ENCODE results near the gene GOLGA8J.

Gene GOLGA8J

DNA sequence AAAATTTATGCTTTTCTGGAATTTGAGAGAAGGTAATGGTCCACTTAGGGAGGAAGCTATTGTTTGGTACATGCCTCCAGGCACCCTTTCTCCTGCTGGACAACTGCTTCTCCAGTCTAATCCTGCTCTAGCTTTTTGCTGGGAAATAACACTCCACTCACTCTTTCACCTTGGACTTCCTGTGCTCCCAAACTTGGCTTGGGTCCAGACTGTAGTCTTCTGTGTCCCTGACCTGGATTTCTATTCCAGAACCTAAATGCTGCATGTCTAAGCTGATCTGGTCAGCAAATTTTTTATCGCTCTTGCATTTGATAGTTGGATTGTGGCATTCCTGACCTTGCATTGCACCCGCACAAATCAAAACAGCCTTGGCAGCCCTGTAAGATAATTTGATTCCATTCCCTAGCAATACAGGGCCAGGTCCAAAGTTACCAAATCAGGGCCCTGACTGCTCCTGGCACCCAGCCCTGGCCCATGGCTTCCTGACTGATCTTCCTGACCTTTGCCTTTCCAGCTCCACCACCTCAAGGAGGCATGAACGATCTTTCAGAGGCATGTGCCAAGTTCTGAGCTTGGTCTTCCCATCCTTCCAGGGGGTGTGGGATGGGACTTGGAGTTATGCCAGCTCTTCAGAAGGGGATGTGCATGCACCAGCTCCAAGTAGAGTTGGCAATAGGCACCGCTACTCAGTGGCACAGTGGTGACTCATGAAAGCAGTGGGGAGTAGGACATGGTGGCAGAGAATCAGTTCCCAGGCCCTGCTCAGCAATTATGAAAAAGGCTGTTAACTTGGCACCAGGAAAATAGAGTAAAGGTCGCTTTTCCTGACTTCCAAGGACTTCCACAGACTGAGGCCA is 43.9 kb upstream of the GOLGA8J start:
- no peaks in the 10 kb centered on the region for H3K36me3 ChIP-seq (ENCODE audit: control insufficient read depth in 2 of 2, insufficient read depth in 1 of 2, low read length in 2 of 2)
- ChIA-PET CTCF (no interaction called here), POLR2A (no interaction called here)
- no peak overlapping the region for H3K27ac ChIP-seq (ENCODE audit: extremely low read depth, low read depth, low read length)
- no peaks in the 10 kb centered on the region for H3K4me1 ChIP-seq (ENCODE audit: control insufficient read depth, insufficient read depth, low read length)
- H3K9me3 ChIP-seq (ENCODE audit: control insufficient read depth, insufficient read depth, low read depth, low read length) = no peaks in the 10 kb centered on the region
- no peak overlapping the region for H3K4me3 ChIP-seq (ENCODE audit: low read depth, low read length)
- TF ChIP-seq, protein P1, sequence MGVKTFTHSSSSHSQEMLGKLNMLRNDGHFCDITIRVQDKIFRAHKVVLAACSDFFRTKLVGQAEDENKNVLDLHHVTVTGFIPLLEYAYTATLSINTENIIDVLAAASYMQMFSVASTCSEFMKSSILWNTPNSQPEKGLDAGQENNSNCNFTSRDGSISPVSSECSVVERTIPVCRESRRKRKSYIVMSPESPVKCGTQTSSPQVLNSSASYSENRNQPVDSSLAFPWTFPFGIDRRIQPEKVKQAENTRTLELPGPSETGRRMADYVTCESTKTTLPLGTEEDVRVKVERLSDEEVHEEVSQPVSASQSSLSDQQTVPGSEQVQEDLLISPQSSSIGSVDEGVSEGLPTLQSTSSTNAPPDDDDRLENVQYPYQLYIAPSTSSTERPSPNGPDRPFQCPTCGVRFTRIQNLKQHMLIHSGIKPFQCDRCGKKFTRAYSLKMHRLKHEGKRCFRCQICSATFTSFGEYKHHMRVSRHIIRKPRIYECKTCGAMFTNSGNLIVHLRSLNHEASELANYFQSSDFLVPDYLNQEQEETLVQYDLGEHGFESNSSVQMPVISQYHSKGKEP (tag by site-specific recombination; IDR thresholded peaks at IDR 0.05) = no peak
- TF ChIP-seq ZIC2 (tag by site-specific recombination; IDR thresholded peaks at IDR 0.05) = peak; percentile 15; the same call in 1 of the 2 replicates
- TF ChIP-seq, protein P2, sequence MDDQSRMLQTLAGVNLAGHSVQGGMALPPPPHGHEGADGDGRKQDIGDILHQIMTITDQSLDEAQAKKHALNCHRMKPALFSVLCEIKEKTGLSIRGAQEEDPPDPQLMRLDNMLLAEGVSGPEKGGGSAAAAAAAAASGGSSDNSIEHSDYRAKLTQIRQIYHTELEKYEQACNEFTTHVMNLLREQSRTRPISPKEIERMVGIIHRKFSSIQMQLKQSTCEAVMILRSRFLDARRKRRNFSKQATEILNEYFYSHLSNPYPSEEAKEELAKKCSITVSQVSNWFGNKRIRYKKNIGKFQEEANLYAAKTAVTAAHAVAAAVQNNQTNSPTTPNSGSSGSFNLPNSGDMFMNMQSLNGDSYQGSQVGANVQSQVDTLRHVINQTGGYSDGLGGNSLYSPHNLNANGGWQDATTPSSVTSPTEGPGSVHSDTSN (CRISPR knock-in tag; IDR thresholded peaks at IDR 0.05) = no peak
- TF ChIP-seq, protein P3, sequence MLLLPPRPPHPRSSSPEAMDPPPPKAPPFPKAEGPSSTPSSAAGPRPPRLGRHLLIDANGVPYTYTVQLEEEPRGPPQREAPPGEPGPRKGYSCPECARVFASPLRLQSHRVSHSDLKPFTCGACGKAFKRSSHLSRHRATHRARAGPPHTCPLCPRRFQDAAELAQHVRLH (tag by site-specific recombination; IDR thresholded peaks at IDR 0.05) = no peak
- no peak for TF ChIP-seq ZNF664 (tag by site-specific recombination; IDR thresholded peaks at IDR 0.05)

DNA sequence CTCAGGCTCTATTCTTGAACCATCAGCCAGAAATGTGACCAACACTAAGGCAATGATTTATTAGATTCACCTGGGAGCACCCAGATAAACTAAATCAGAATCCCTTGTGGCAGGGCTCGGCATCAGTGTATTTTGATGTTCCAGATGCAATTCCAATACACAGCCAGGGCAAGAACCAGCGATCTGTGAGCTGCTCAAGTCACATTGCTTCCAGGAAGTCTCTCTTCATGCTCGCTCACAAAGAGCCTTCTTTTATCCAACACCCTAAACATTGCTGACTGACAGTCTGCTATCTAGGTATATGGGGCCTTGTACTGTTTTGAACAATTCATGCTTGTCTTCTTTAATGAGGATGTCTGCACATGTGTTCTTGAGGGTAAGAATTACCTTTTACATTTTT is 40.9 kb upstream of the GOLGA8J start:
- no peaks in the 10 kb centered on the region for H3K4me1 ChIP-seq (ENCODE audit: control insufficient read depth, insufficient read depth, low read length)
- H3K27ac ChIP-seq (ENCODE audit: extremely low read depth, low read depth, low read length) = no peak overlapping the region
- H3K36me3 ChIP-seq (ENCODE audit: control insufficient read depth in 2 of 2, insufficient read depth in 1 of 2, low read length in 2 of 2) = no peaks in the 10 kb centered on the region
- H3K9me3 ChIP-seq (ENCODE audit: control insufficient read depth, insufficient read depth, low read depth, low read length) = no peaks in the 10 kb centered on the region
- ChIA-PET CTCF (no interaction called here), POLR2A (interaction anchor here (0.6 to 0.7 kb wide), 2 partner anchors 299 to 376 kb away, joined by 3 to 4 read pairs; no protein-coding TSS in a partner anchor)
- TF ChIP-seq ZNF114 (tag by site-specific recombination; IDR thresholded peaks at IDR 0.05) (no peak), ZNF394 (tag by site-specific recombination; IDR thresholded peaks at IDR 0.05; ENCODE audit: borderline replicate concordance) (no peak), ZBTB48 (tag by site-specific recombination; IDR thresholded peaks at IDR 0.05) (no peak)
- TF ChIP-seq, protein P4, sequence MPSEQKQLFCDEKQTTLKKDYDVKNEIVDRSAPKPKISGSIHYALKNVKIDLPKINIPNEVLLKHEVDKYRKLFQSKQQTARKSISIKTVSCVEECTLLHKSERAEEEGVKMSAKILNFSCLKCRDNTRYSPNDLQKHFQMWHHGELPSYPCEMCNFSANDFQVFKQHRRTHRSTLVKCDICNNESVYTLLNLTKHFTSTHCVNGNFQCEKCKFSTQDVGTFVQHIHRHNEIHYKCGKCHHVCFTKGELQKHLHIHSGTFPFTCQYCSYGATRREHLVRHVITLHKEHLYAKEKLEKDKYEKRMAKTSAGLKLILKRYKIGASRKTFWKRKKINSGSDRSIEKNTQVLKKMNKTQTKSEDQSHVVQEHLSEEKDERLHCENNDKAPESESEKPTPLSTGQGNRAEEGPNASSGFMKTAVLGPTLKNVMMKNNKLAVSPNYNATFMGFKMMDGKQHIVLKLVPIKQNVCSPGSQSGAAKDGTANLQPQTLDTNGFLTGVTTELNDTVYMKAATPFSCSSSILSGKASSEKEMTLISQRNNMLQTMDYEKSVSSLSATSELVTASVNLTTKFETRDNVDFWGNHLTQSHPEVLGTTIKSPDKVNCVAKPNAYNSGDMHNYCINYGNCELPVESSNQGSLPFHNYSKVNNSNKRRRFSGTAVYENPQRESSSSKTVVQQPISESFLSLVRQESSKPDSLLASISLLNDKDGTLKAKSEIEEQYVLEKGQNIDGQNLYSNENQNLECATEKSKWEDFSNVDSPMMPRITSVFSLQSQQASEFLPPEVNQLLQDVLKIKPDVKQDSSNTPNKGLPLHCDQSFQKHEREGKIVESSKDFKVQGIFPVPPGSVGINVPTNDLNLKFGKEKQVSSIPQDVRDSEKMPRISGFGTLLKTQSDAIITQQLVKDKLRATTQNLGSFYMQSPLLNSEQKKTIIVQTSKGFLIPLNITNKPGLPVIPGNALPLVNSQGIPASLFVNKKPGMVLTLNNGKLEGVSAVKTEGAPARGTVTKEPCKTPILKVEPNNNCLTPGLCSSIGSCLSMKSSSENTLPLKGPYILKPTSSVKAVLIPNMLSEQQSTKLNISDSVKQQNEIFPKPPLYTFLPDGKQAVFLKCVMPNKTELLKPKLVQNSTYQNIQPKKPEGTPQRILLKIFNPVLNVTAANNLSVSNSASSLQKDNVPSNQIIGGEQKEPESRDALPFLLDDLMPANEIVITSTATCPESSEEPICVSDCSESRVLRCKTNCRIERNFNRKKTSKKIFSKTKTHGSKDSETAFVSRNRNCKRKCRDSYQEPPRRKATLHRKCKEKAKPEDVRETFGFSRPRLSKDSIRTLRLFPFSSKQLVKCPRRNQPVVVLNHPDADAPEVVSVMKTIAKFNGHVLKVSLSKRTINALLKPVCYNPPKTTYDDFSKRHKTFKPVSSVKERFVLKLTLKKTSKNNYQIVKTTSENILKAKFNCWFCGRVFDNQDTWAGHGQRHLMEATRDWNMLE (tag by site-specific recombination; conservative IDR thresholded peaks at IDR 0.05; ENCODE audit: low read depth) = no peak
- H3K4me3 ChIP-seq (ENCODE audit: low read depth, low read length) = no peak overlapping the region

DNA sequence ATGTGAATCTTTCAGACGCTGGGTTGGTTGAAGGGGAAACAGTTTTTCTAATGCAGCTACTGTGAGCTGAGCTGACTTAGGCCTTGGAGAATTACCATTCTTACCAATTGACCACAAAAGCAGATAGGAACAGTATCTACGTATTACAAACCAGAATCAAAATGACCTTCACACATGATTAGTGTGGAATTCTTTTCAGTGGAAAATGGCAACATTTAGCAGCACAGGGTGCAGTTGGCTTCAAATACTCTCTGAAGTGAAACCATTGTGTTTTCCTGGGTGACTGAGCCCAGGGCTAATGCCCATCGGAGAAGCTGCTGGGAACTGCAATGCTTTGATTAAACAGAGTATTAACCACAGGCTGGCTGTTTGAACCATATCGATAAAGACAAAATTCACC is 40.2 kb upstream of the GOLGA8J start:
- ChIA-PET CTCF (interaction anchor here (0.6 to 1.4 kb wide), 8 partner anchors 30 to 397 kb away, joined by 3 to 9 read pairs (median 4); no protein-coding TSS in a partner anchor), POLR2A (no interaction called here)
- Histone ChIP-seq H3K9me3 (ENCODE audit: control insufficient read depth, insufficient read depth, low read depth, low read length) (no peaks in the 10 kb centered on the region), H3K27ac (ENCODE audit: extremely low read depth, low read depth, low read length) (no peak overlapping the region), H3K36me3 (ENCODE audit: control insufficient read depth in 2 of 2, insufficient read depth in 1 of 2, low read length in 2 of 2) (no peaks in the 10 kb centered on the region), H3K4me1 (ENCODE audit: control insufficient read depth, insufficient read depth, low read length) (no peaks in the 10 kb centered on the region), H3K4me3 (ENCODE audit: low read depth, low read length) (no peak overlapping the region)
- TF ChIP-seq HOXA7 (CRISPR knock-in tag; IDR thresholded peaks at IDR 0.05; ENCODE audit: borderline replicate concordance) = no peak
- TF ChIP-seq, protein P5, sequence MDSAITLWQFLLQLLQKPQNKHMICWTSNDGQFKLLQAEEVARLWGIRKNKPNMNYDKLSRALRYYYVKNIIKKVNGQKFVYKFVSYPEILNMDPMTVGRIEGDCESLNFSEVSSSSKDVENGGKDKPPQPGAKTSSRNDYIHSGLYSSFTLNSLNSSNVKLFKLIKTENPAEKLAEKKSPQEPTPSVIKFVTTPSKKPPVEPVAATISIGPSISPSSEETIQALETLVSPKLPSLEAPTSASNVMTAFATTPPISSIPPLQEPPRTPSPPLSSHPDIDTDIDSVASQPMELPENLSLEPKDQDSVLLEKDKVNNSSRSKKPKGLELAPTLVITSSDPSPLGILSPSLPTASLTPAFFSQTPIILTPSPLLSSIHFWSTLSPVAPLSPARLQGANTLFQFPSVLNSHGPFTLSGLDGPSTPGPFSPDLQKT (IDR thresholded peaks at IDR 0.05; ENCODE audit: borderline replicate concordance, low read depth, low read length) = no peak
